CD4-positive, CD25-positive, alpha-beta regulatory T cell (primary cell): ENCODE measurements around the gene STARD6. TPM values are rescaled to one million over a fixed set of nuclear protein-coding genes. Genes with fewer than 3 reads are reported as not detected.
"Not testable (repeated sequence)": the region's sequence is repeated elsewhere in the genome, so short reads cannot be mapped to it uniquely, and the experiment has no call there.

Experiments
- ATAC-seq, 2 donors: fragments of 150-1000 bp; cut with Tn5 transposase; one replicate each; pipeline ENCODE4 v1.10.0; 2021; ENCODE audit warnings: low read depth in 2 of 2, moderate number of reproducible peaks in 2 of 2, moderate library complexity in 1 of 2
- DNase-seq, 3 donors: peaks; one replicate each; pipeline versions ENCODE4 v3.0.0 to v3.0.0-alpha.2; 2012 to 2022; ENCODE audit warnings: mixed read lengths in 1 of 3
- H3K27ac ChIP-seq: one replicate; pipeline ENCODE4 v1.7.0; 2013; ENCODE audit warnings: mild to moderate bottlenecking, low read length; ENCODE audit not compliant: insufficient read depth, poor library complexity, severe bottlenecking
- H3K27me3 ChIP-seq: one replicate; pipeline ENCODE4 v1.7.0; 2013; ENCODE audit warnings: low read length; ENCODE audit not compliant: control insufficient read depth, insufficient read depth
- H3K36me3 ChIP-seq: one replicate; pipeline ENCODE4 v1.7.0; 2013; ENCODE audit warnings: mild to moderate bottlenecking, low read length, moderate library complexity; ENCODE audit not compliant: control insufficient read depth, insufficient read depth
- H3K4me1 ChIP-seq: 2 replicates; pipeline ENCODE4 v1.7.0; 2013; ENCODE audit warnings: mild to moderate bottlenecking, low read length; ENCODE audit not compliant: insufficient read depth, control insufficient read depth, poor library complexity, severe bottlenecking
- H3K4me3 ChIP-seq: one replicate; pipeline ENCODE4 v1.7.0; 2013; ENCODE audit warnings: low read depth, mild to moderate bottlenecking, low read length, moderate library complexity
- H3K9me3 ChIP-seq, 2 experiments: 1 replicate in 1 of 2; 2 replicates in 1 of 2; pipeline ENCODE4 v1.7.0; 2013; ENCODE audit warnings: low read length in 2 of 2, mild to moderate bottlenecking in 1 of 2, moderate library complexity in 1 of 2; ENCODE audit not compliant: control insufficient read depth in 2 of 2
- H3K27ac Mint-ChIP-seq, 3 donors: one replicate each; pipeline ENCODE4 v1.8.0; 2020 to 2022; ENCODE audit warnings: mild to moderate bottlenecking in 3 of 3, mixed read lengths in 3 of 3, moderate library complexity in 2 of 3
- H3K27me3 Mint-ChIP-seq: one replicate; pipeline ENCODE4 v1.8.0; 2022; ENCODE audit warnings: mild to moderate bottlenecking, mixed read lengths
- H3K36me3 Mint-ChIP-seq: one replicate; pipeline ENCODE4 v1.8.0; 2020; ENCODE audit warnings: mixed read lengths
- H3K4me1 Mint-ChIP-seq, 4 donors: one replicate each; pipeline ENCODE4 v1.8.0; 2020 to 2022; ENCODE audit warnings: mixed read lengths in 4 of 4, mild to moderate bottlenecking in 1 of 4
- H3K4me3 Mint-ChIP-seq, 4 donors: one replicate each; pipeline ENCODE4 v1.8.0; 2020 to 2022; ENCODE audit warnings: mild to moderate bottlenecking in 4 of 4, mixed read lengths in 4 of 4, moderate library complexity in 3 of 4
- H3K9me3 Mint-ChIP-seq, 7 donors: one replicate each; pipeline ENCODE4 v1.8.0; 2020 to 2022; ENCODE audit warnings: mixed read lengths in 7 of 7, mild to moderate bottlenecking in 3 of 7, moderate library complexity in 2 of 7
- polyA plus RNA-seq, 4 donors: library from polyadenylated mRNA; unstranded; fragments of 300-500 nt; fragmentation: Illumina TruSeq; gene quantifications; one replicate each; pipeline ENCODE4 v1.2.3, GENCODE V29; 2021
- total RNA-seq: library from RNA; stranded (reverse); gene quantifications from one replicate; pipeline ENCODE4 v1.2.3, GENCODE V29; 2022

Gene STARD6
- total and polyA plus RNA-seq, 5 donors from 2014 or later = 0.30 to 1.1 (median 0.55) TPM; not detected in 2

DNA sequence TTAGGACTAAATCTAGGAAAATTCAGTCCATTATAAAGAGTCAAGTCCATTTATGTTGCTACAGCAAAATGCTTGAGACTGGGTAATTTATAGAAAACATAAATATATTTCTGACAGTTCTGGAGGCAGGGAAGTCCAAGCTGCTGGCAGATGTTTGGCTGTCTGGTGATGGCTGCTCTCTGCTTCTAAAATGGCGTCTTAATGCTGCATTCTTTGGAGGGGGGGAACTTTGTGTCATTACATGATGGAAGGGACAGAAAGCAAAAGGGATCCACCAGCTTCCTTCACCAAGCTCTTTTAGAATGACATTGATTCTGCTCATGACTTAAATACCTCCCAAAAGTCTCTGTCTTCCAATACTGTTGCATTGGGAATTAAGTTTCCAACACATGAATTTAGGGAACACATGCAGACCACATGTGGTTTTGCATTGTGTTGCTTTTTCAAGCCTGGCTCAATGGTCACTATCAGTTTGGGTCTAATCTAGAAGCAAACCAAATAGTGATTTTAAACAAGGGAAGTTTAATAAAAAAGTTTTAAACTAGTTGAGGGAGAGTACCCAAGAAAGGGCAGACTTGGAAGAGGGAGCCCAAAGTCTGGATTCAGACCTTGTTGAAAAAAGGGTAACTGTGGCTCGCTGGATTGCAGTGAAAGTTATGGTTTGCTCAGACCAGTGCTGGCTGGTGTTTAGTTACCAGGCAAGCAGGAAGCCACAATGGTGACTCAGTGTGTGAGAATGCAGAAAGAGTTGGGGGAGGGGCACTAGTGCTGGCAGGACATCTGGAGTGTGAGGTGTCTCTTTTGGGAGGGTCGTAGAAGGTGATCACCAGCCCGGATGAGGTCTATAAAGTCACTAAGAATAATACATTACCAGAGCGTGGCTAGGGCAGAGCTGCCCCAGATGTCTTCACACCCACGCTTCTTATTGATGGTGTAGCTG lies 30.8 kb upstream of the STARD6 start:
- Histone ChIP-seq H3K4me3 (no peak overlapping the region), H3K36me3 (no peaks in the 10 kb centered on the region), H3K9me3 (no peaks in the 10 kb centered on the region), H3K27me3 (no peaks in the 10 kb centered on the region), H3K27ac (no peak overlapping the region), H3K4me1 (no peaks in the 10 kb centered on the region)
- ATAC-seq (peak; percentile 60 to 62), DNase-seq (peak in 1 of 3 donors; percentile 58)
- peak overlapping the region in 1 of 3 donors; percentile 55 for H3K27ac Mint-ChIP-seq
- H3K36me3 Mint-ChIP-seq = no peaks in the 10 kb centered on the region
- H3K9me3 Mint-ChIP-seq = no peaks in the 10 kb centered on the region
- H3K27me3 Mint-ChIP-seq = peaks cover 16% of the 10 kb centered on the region
- peaks cover 4 to 11% (median 6%) of the 10 kb centered on the region in 4 donors for H3K4me1 Mint-ChIP-seq
- peak overlapping the region in 1 of 4 donors; percentile 28 for H3K4me3 Mint-ChIP-seq

DNA sequence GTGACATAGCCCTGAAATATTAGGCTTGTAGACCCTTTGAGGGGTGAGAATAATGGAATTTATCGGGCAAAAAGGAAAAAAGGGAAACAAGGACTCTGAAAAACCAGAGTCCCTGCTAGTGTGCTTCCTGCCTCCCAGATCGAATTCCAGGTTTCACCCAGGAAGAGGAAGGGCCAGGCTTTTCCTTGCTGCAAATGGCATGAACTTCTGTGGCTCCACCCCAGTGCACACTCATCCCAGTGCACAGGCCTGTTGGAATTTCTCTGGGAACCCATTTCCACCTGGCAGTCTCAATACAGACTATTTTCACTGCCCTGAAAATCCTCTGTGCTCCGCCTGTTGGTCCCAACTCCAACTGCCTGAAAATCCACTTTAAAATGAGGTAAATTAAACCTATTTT lies 30.0 kb upstream of the STARD6 start:
- Mint-ChIP-seq H3K27ac (no peak overlapping the region), H3K9me3 (no peaks in the 10 kb centered on the region), H3K4me1 (peaks cover 4 to 11% (median 5%) of the 10 kb centered on the region in 4 donors), H3K36me3 (no peaks in the 10 kb centered on the region), H3K27me3 (peaks cover 14% of the 10 kb centered on the region), H3K4me3 (no peak overlapping the region)
- Histone ChIP-seq H3K36me3 (no peaks in the 10 kb centered on the region), H3K4me3 (no peak overlapping the region), H3K27me3 (no peaks in the 10 kb centered on the region), H3K9me3 (no peaks in the 10 kb centered on the region), H3K27ac (no peak overlapping the region), H3K4me1 (no peaks in the 10 kb centered on the region)
- ATAC-seq (no peak), DNase-seq (no peak)

DNA sequence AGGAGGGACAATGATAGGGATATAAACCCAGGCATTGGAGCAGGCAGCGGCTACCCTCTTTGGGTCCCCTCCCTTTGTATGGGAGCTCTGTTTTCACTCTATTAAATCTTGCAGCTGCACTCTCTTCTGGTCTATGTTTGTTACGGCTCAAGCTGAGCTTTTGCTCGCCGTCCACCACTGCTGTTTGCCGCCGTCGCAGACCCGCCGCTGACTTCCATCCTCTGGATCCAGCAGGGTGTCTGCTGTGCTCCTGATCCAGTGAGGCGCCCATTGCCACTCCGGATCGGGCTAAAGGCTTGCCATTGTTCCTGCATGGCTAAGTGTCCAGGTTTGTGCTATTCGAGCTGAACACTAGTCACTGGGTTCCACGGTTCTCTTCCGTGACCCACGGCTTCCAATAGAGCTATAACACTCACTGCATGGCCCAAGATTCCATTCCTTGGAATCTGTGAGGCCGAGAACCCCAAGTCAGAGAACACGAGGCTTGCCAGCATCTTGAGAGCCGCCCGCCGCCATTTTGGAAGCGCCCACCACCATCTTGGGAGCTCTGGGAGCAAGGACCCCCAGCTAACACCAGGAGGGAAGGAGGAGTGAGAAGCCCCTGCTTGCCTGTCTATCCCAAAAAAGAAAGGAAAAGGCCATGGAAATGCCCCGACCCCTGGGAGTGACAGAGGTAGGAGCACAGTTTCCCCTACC lies 29.3 kb upstream of the STARD6 start:
- not testable (repeated sequence) for H3K4me1 Mint-ChIP-seq, H3K9me3 ChIP-seq, H3K27ac ChIP-seq, H3K27ac Mint-ChIP-seq, H3K36me3 Mint-ChIP-seq, ATAC-seq, H3K36me3 ChIP-seq, H3K4me3 Mint-ChIP-seq, H3K4me1 ChIP-seq, H3K4me3 ChIP-seq, H3K9me3 Mint-ChIP-seq, DNase-seq, H3K27me3 ChIP-seq
- H3K27me3 Mint-ChIP-seq = peaks cover 12% of the 10 kb centered on the region

DNA sequence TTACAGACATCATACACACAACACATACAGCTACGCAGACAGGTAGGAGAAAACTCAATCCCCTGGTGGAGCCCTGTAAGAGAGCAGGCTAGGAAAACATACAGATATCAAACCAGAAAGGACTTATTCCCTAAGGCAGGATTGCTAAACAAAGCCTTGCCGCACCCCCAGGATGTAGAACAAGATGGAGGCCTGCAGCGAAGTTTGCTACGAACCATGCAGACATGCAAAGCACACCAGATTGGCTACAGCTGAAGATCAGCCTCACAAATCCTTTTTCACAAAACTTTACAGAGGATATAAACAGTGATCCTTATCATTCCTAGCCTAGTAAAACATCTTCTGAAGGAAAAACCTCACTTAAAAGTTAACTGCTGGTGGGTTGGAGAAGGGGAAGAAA lies 28.4 kb upstream of the STARD6 start:
- H3K27me3 ChIP-seq = no peaks in the 10 kb centered on the region
- peaks cover 3% of the 10 kb centered on the region for H3K36me3 Mint-ChIP-seq
- no peaks in the 10 kb centered on the region for H3K36me3 ChIP-seq
- H3K9me3 Mint-ChIP-seq = no peaks in the 10 kb centered on the region
- H3K4me3 ChIP-seq = no peak overlapping the region
- no peak overlapping the region for H3K4me3 Mint-ChIP-seq
- H3K27me3 Mint-ChIP-seq = peaks cover 12% of the 10 kb centered on the region
- H3K27ac Mint-ChIP-seq = no peak overlapping the region
- DNase-seq (no peak), ATAC-seq (no peak)
- H3K9me3 ChIP-seq = no peaks in the 10 kb centered on the region
- H3K27ac ChIP-seq = no peak overlapping the region
- no peaks in the 10 kb centered on the region for H3K4me1 ChIP-seq
- H3K4me1 Mint-ChIP-seq = peaks cover 0 to 8% (median 3%) of the 10 kb centered on the region in 4 donors

DNA sequence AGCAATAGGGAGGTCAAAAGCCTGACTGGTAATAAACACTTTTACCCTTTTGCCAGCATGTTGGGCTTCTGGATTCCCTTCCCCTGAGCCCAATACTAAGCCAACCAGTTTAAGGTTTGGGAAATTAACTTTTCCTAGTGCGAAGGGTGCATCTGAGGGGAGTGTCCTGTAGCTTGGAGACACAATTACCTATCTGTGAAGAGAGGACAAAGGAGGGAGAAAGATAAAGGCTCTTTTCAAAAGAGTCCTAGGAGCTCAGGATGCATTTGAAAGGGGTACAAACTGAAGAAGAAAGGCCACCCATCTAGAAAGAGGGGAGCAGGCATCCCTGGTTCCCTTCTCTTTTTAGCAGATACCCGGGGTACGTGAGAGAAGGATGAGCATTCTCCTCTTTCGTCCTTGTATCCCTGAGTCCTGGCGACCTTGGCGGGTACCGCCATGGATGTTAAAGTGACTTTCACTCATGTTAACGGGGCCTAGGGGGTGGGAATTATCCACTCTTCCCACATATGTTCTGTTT lies 25.1 kb upstream of the STARD6 start:
- H3K36me3 Mint-ChIP-seq = peaks cover 8% of the 10 kb centered on the region
- Histone ChIP-seq H3K9me3 (no peaks in the 10 kb centered on the region), H3K27ac (no peak overlapping the region), H3K36me3 (no peaks in the 10 kb centered on the region), H3K4me3 (no peak overlapping the region), H3K4me1 (no peaks in the 10 kb centered on the region), H3K27me3 (no peaks in the 10 kb centered on the region)
- peaks cover 4% of the 10 kb centered on the region for H3K27me3 Mint-ChIP-seq
- no peaks in the 10 kb centered on the region for H3K4me1 Mint-ChIP-seq
- H3K4me3 Mint-ChIP-seq = no peak overlapping the region
- H3K9me3 Mint-ChIP-seq = no peaks in the 10 kb centered on the region
- H3K27ac Mint-ChIP-seq = no peak overlapping the region
- ATAC-seq (no peak), DNase-seq (no peak)

DNA sequence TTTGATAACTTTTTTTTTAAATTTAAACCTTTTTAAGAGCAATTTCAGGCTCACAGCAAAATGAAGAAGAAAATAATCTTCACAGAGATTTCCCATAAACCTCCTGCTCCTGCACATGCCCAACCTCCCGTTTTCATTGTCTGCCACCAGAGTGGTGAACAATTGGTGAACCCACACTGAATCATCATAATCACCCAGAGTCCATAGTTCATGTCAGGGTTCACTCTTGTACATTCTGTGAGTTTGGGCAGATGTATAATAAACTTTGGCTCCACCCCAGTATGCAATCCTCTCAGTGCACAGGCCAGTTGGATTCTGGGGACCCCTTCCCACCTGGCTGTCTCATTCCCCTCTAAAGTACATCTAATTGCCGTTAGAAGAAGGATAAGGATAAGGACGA lies 24.4 kb upstream of the STARD6 start:
- peaks cover 8% of the 10 kb centered on the region for H3K36me3 Mint-ChIP-seq
- peaks cover 2% of the 10 kb centered on the region for H3K27me3 Mint-ChIP-seq
- Histone ChIP-seq H3K9me3 (no peaks in the 10 kb centered on the region), H3K27ac (no peak overlapping the region), H3K4me1 (no peaks in the 10 kb centered on the region), H3K27me3 (no peaks in the 10 kb centered on the region), H3K4me3 (no peak overlapping the region), H3K36me3 (no peaks in the 10 kb centered on the region)
- H3K4me3 Mint-ChIP-seq = no peak overlapping the region
- no peak for DNase-seq
- no peaks in the 10 kb centered on the region for H3K4me1 Mint-ChIP-seq
- H3K9me3 Mint-ChIP-seq = no peaks in the 10 kb centered on the region
- ATAC-seq = no peak
- H3K27ac Mint-ChIP-seq = no peak overlapping the region

DNA sequence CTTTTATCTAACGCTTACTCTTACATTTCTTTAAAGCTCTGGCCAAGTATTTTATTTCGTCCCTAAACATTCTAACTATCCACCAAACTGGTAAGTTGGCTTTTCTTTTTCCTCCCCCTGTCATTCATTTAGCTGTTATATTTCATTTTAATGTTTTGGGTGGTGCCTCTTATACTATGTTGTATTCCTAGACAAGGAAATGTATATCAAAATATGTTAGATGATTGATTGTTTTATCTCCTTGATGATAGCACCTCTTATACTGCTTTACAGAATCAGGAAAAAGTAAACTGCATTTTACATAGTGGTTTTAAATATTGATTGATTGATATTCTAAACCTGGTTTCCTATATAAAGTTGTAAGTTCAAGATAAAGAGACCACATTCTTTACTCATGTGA lies 24.0 kb upstream of the STARD6 start:
- Mint-ChIP-seq H3K4me1 (no peaks in the 10 kb centered on the region), H3K4me3 (no peak overlapping the region), H3K27me3 (no peaks in the 10 kb centered on the region), H3K27ac (no peak overlapping the region), H3K36me3 (peaks cover 8% of the 10 kb centered on the region), H3K9me3 (no peaks in the 10 kb centered on the region)
- no peaks in the 10 kb centered on the region for H3K27me3 ChIP-seq
- no peaks in the 10 kb centered on the region for H3K36me3 ChIP-seq
- H3K27ac ChIP-seq = no peak overlapping the region
- H3K4me3 ChIP-seq = no peak overlapping the region
- no peaks in the 10 kb centered on the region for H3K4me1 ChIP-seq
- H3K9me3 ChIP-seq = no peaks in the 10 kb centered on the region
- no peak for ATAC-seq
- no peak for DNase-seq
